Subcutaneous abdominal adipose tissue (tissue), 5 donors: ENCODE data around the gene LNPK.
"Not testable (repeated sequence)": the region's sequence is repeated elsewhere in the genome, so short reads cannot be mapped to it uniquely, and the experiment has no call there.

Experiments
- H3K27ac ChIP-seq: one replicate; pipeline ENCODE4 v1.7.0; 2013; ENCODE audit warnings: low read depth, mild to moderate bottlenecking, inconsistent platforms, low read length, moderate library complexity
- H3K27me3 ChIP-seq, 5 donors: one replicate each; pipeline ENCODE4 v1.7.0; 2013; ENCODE audit warnings: low read length in 5 of 5, inconsistent platforms in 1 of 5; ENCODE audit not compliant: control insufficient read depth in 5 of 5, insufficient read depth in 4 of 5
- H3K36me3 ChIP-seq, 5 donors: one replicate each; pipeline ENCODE4 v1.7.0; 2013; ENCODE audit warnings: low read length in 5 of 5; ENCODE audit not compliant: control insufficient read depth in 5 of 5, insufficient read depth in 5 of 5
- H3K4me1 ChIP-seq, 5 donors: one replicate each; pipeline ENCODE4 v1.7.0; 2013; ENCODE audit warnings: low read length in 5 of 5, mild to moderate bottlenecking in 3 of 5, moderate library complexity in 1 of 5; ENCODE audit not compliant: control insufficient read depth in 5 of 5, insufficient read depth in 5 of 5
- H3K4me3 ChIP-seq, 5 donors: one replicate each; pipeline ENCODE4 v1.7.0; 2013; ENCODE audit warnings: low read length in 5 of 5, low read depth in 1 of 5
- H3K9ac ChIP-seq, 5 donors: one replicate each; pipeline ENCODE4 v1.7.0; 2013; ENCODE audit warnings: low read length in 5 of 5, mild to moderate bottlenecking in 4 of 5, moderate library complexity in 3 of 5
- H3K9me3 ChIP-seq, 5 donors: one replicate each; pipeline ENCODE4 v1.7.0; 2013; ENCODE audit warnings: low read length in 5 of 5; ENCODE audit not compliant: control insufficient read depth in 5 of 5
- donor health status: healthy.
- donor health status: healthy.
- donor health status: healthy.
- donor health status: healthy.
- donor health status: healthy.

Gene LNPK

DNA sequence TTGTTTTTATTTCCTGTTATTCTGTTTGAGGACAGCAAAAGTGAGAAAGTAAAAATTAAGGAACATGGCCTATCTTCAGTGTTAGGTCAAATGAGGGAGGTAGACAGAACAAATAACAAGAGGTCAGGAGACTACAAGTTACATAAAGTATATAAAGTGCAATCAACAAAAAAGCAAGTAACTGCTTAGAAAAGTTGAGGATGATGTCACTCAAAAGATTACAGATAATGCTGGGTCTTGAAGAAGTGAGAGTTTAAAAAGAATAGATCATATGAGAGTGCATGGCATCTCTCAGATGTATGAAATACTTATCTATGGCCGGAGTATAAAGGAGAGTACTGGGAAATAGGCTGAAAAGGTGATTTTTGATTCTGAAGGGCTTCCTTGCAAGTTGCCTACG, 79.9 kb downstream of the LNPK start:
- Histone ChIP-seq H3K4me3 (no peak overlapping the region), H3K4me1 (no peaks in the 10 kb centered on the region), H3K9me3 (no peaks in the 10 kb centered on the region), H3K36me3 (peaks cover 3 to 12% (median 6%) of the 10 kb centered on the region in 5 donors), H3K9ac (no peak overlapping the region), H3K27me3 (no peaks in the 10 kb centered on the region), H3K27ac (no peak overlapping the region)

DNA sequence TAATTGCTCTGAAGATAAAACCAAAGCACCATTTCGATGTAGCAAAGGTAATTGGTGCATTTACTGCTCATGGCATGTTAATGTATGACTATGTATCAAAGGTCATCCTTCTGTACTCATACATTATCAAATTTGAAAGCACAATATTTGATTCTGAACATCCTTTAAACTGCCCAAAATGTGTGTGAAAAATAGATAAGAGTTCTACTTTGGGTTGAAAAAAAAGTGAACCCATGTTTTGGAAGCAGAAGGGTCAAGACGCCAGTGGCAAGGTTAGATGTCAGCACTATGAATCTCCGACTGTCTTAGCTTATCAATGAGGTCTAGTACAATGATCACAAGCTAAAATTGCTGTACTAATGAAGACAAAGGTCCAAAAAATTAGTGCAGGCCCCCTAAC, 83.1 kb downstream of the LNPK start:
- Histone ChIP-seq H3K27me3 (no peaks in the 10 kb centered on the region), H3K9me3 (no peaks in the 10 kb centered on the region), H3K27ac (no peak overlapping the region), H3K36me3 (no peaks in the 10 kb centered on the region), H3K4me3 (no peak overlapping the region), H3K4me1 (no peaks in the 10 kb centered on the region), H3K9ac (no peak overlapping the region)

DNA sequence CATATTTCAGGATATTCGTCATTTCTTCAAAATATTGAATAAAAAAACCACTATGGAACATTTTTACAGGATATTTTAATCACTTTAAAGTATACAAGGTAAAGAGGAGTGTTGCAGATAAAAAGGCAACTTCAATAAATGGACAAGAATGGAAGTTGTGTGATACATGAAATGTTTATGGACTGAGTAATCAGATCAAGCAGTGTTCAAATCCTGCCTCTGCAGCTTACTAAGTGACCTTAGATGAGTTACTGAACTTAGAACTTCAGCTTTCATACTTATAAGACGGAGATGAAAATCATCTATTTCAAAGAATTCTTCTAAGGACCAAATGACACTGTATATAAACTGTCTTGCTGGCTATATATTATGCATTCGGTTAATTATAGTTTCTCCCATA, 87.2 kb downstream of the LNPK start:
- Histone ChIP-seq H3K36me3 (no peaks in the 10 kb centered on the region), H3K27ac (no peak overlapping the region), H3K4me3 (no peak overlapping the region), H3K27me3 (no peaks in the 10 kb centered on the region), H3K4me1 (no peaks in the 10 kb centered on the region), H3K9ac (no peak overlapping the region), H3K9me3 (no peaks in the 10 kb centered on the region)

DNA sequence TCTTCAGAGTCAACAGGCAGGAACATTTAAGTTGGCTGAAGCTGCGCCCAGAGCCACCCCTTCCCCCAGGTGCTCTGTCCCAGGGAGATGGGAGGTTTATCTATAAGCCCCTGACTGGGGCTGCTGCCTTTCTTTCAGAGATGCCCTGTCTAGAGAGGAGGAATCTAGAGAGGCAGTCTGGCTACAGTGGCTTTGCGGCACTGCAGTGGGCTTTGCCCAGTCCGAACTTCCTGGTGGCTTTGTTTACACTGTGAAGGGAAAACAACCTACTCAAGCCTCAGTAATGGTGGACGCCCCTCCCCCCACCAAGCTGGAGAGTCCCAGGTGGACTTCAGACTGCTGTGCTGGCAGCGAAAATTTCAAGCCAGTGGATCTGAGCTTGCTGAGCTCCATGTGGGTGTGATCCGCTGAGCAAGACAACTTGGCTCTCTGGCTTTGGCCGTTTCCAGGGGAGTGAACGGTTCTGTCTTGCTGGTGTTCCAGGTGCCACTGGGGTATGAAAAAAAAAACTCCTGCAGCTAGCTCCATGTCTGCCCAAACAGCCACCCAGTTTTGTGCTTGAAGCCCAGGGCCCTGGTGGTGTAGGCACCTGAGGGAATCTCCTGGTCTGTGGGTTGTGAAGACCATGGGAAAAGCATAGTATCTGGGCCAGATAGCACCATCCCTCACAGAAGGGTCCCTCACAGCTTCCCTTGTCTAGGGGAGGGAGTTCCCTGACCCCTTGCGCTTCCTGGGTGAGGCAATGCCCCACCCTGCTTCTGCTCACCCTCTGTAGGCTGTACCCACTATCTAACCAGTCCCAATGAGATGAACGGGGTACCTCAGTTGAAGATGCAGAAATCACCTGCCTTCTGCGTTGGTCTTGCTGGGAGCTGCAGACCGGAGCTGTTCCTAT, 88.0 kb downstream of the LNPK start:
- not testable (repeated sequence) for H3K9ac ChIP-seq, H3K27me3 ChIP-seq, H3K9me3 ChIP-seq, H3K4me1 ChIP-seq, H3K36me3 ChIP-seq, H3K4me3 ChIP-seq, H3K27ac ChIP-seq

DNA sequence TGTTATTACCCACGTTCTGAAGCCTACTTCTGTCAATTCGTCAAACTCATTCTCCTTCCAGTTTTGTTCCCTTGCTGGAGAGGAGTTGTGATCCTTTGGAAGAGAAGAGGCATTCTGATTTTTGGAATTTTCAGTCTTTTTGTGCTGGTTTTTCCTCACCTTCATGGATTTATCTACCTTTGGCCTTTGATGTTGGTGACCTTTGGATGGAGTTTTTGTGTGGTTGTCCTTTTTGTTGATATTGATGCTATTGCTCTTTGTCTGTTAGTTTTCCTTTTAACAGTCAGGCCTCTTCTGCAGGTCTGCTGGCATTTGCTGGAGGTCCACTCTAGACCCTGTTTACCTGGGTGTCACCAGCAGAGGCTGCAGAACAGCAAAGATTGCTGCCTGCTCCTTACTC, 88.8 kb downstream of the LNPK start:
- not testable (repeated sequence) for H3K4me3 ChIP-seq, H3K27me3 ChIP-seq, H3K9ac ChIP-seq, H3K36me3 ChIP-seq, H3K9me3 ChIP-seq, H3K4me1 ChIP-seq, H3K27ac ChIP-seq

DNA sequence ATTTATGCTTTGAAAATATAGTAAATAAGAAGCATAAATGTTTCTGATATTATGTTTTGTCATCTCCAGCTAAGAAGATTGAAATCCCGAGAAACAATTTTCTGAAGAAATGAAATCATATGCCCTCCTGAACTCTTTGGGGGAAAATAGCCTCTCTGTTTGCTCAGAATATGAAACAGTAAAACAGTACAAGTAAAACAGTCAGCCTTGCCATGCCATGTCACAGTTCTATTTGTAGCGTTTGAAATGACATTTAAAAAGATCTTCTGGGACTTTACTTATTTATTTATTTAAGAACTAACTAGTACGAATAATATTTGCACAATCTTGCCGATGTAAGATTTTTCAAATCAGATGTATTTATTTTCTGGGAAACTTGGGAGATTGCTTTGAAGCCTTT, 98.0 kb downstream of the LNPK start:
- H3K27ac ChIP-seq = no peak overlapping the region
- no peaks in the 10 kb centered on the region for H3K27me3 ChIP-seq
- no peaks in the 10 kb centered on the region for H3K4me1 ChIP-seq
- H3K4me3 ChIP-seq = no peak overlapping the region
- H3K36me3 ChIP-seq = no peaks in the 10 kb centered on the region
- no peaks in the 10 kb centered on the region for H3K9me3 ChIP-seq
- no peak overlapping the region for H3K9ac ChIP-seq

DNA sequence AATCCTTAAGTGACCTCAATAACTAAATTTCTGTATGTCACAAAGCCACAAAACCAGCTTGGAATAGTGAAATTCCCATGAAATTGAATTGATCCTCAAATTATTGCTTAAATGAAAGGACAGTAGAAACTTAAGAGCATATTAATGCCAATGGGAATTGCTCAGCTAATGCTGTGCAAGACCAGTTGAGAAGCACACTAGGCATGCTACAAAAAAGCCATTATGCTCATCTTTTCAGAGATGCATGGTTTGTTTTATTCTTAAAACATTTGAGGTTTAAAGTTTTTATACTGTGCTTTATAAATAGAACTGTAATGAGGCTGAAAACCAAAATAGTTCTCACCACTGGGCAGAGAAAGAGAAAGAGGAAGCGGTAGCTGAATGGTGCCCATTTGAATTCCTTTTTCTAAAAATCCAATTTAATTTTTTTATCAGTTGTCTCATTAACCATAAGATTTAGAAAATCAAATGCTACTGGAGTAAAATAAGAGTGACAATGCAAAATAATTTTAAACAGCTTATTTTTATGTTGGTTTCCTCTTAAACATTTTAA, 98.6 kb downstream of the LNPK start:
- Histone ChIP-seq H3K27ac (no peak overlapping the region), H3K9ac (no peak overlapping the region), H3K36me3 (no peaks in the 10 kb centered on the region), H3K27me3 (no peaks in the 10 kb centered on the region), H3K9me3 (no peaks in the 10 kb centered on the region), H3K4me3 (no peak overlapping the region), H3K4me1 (no peaks in the 10 kb centered on the region)

DNA sequence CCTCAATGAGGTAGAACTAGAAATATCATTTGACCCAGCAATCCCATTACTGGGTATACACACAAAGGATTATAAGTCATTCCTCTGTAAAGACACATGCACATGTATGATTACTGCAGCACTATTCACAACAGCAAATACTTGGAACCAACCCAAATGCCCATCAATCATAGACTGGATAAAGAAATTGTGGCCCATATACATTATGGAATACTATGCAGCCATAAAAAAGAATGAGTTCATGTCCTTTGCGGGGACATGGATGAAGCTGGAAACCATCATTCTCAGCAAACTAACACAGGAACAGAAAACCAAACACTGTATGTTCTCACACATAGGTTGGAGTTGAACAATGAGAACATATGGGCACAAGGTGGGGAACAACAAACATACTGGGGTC, 106.1 kb downstream of the LNPK start:
- not testable (repeated sequence) for H3K9me3 ChIP-seq, H3K4me3 ChIP-seq, H3K9ac ChIP-seq, H3K27ac ChIP-seq, H3K27me3 ChIP-seq, H3K36me3 ChIP-seq, H3K4me1 ChIP-seq

DNA sequence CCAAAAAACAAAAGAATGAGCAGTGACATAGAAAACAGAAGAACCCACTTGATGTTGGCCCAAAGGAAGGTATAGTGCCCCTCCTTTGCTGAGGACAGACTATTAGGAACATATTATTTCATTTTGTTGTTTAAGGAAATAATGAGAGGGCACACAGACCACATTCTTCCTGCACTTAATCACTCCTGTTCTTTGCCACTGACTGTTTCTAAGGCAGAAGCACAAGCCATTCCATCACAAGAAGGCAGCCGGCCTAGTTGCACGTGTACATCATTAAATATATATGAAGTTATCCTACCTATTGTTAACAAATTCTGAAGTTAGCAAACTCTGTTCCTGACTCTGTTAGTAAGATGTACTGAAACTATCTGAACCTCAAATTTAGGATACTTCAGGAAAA, 110.0 kb downstream of the LNPK start:
- Histone ChIP-seq H3K4me3 (no peak overlapping the region), H3K4me1 (no peaks in the 10 kb centered on the region), H3K36me3 (no peaks in the 10 kb centered on the region), H3K27ac (no peak overlapping the region), H3K9me3 (peaks cover 0 to 4% (median 0%) of the 10 kb centered on the region in 5 donors), H3K27me3 (no peaks in the 10 kb centered on the region), H3K9ac (no peak overlapping the region)

DNA sequence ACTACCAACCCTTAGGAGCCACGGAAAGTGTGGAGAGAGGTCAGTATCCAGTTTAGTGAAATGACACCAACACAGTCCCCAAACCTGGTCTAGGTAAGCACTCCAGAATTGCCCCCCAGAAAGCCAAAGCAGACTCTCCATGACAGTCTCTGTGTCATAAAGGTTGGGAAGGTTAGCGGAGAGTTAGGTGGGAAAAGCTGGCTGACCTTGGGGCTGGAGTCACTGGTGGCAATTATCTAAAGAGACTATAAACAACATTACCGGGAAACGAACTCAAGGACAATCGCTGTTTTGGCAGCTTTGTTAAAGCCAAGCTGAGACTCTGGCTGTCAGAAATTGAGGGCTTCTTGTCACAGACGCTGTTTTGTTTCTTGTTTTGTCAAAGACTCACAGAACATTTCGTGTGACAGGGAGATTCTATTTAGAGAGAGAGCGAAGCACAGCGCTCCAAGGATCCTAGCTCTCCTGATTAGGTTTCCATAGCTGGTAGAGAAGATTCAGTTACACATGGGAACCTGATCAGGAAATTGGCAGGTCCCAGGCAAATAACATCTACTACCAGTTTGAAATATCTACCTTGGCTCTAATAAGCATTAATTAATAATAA, 111.3 kb downstream of the LNPK start:
- H3K9ac ChIP-seq = no peak overlapping the region
- no peak overlapping the region for H3K27ac ChIP-seq
- no peak overlapping the region for H3K4me3 ChIP-seq
- H3K36me3 ChIP-seq = no peaks in the 10 kb centered on the region
- no peaks in the 10 kb centered on the region for H3K4me1 ChIP-seq
- H3K9me3 ChIP-seq = no peaks in the 10 kb centered on the region
- no peaks in the 10 kb centered on the region for H3K27me3 ChIP-seq
